Natural killer cell (primary cell): ENCODE data around the gene SRSF2. TPM values are rescaled to one million over a fixed set of nuclear protein-coding genes. Genes with fewer than 3 reads are reported as not detected.
A peak's percentile ranks its signal among the peaks of the same experiment; 100 is the strongest.

ENCODE experiments used
- ATAC-seq, 3 donors: fragments of 150-1000 bp in 2 of 3; fragments of 200-7000 bp in 1 of 3; cut with Tn5 transposase; 1 replicate in 1 of 3; 2 replicates in 2 of 3; pipeline ENCODE4 v1.10.0; 2021; ENCODE audit warnings: mild to moderate bottlenecking in 2 of 3, moderate library complexity in 2 of 3
- DNase-seq, 2 donors: peaks; one replicate each; pipeline versions ENCODE4 v3.0.0 to v3.0.0-alpha.2; 2013 to 2021; ENCODE audit warnings: mixed read lengths in 1 of 2
- H3K27ac ChIP-seq: one replicate; pipeline ENCODE4 v1.5.1; 2013; ENCODE audit warnings: mild to moderate bottlenecking, low read length
- H3K27me3 ChIP-seq: one replicate; pipeline ENCODE4 v1.6.1; 2013; ENCODE audit warnings: low read length; ENCODE audit not compliant: control insufficient read depth, insufficient read depth
- H3K36me3 ChIP-seq: one replicate; pipeline ENCODE4 v1.6.1; 2013; ENCODE audit warnings: low read length; ENCODE audit not compliant: control insufficient read depth, insufficient read depth
- H3K4me1 ChIP-seq: one replicate; pipeline ENCODE4 v1.6.1; 2013; ENCODE audit warnings: low read length; ENCODE audit not compliant: control insufficient read depth, insufficient read depth
- H3K4me3 ChIP-seq: one replicate; pipeline ENCODE4 v1.5.1; 2013; ENCODE audit warnings: low read length
- H3K9me3 ChIP-seq: one replicate; pipeline ENCODE4 v1.6.1; 2013; ENCODE audit warnings: low read length; ENCODE audit not compliant: control insufficient read depth, insufficient read depth
- H3K27ac Mint-ChIP-seq, 2 donors: one replicate each; pipeline ENCODE4 v1.8.0; 2022; ENCODE audit warnings: mild to moderate bottlenecking in 2 of 2, mixed read lengths in 2 of 2, moderate library complexity in 1 of 2
- H3K27me3 Mint-ChIP-seq, 2 donors: one replicate each; pipeline ENCODE4 v1.8.0; 2022; ENCODE audit warnings: low read depth in 2 of 2, mixed read lengths in 2 of 2
- H3K36me3 Mint-ChIP-seq: one replicate; pipeline ENCODE4 v1.8.0; 2022; ENCODE audit warnings: mixed read lengths
- H3K4me1 Mint-ChIP-seq, 2 donors: one replicate each; pipeline ENCODE4 v1.8.0; 2022; ENCODE audit warnings: mixed read lengths in 2 of 2
- H3K4me3 Mint-ChIP-seq: one replicate; pipeline ENCODE4 v1.8.0; 2022; ENCODE audit warnings: mild to moderate bottlenecking, moderate library complexity, mixed read lengths
- H3K9me3 Mint-ChIP-seq, 2 donors: one replicate each; pipeline ENCODE4 v1.8.0; 2022; ENCODE audit warnings: mixed read lengths in 2 of 2
- CTCF ChIP-seq: fragments of 200-600 bp; IDR thresholded peaks from one replicate; pipeline ENCODE4 v1.8.0; 2022; ENCODE audit warnings: antibody characterized with exemption
- WGBS: methylation state at CpG from one replicate; pipeline ENCODE4 v1.1.7; 2013; ENCODE audit warnings: missing lambda C conversion rate; ENCODE audit not compliant: insufficient coverage; 5-methylcytosine and 5-hydroxymethylcytosine counted together
- intact Hi-C: fragments of 100-400 bp; cut with micrococcal nuclease; formaldehyde crosslinking; loops from one replicate; pipeline ENCODE4 v1.14.2; 2022
- total RNA-seq, 4 donors: library from RNA; stranded (reverse); fragments of 120-200 nt in 1 of 4; gene quantifications; one replicate each; pipeline versions ENCODE4 v1.2.3 to v1.2.4, GENCODE V29; 2013 to 2022

Gene SRSF2
- total RNA-seq, 3 donors from 2014 or later (not counting 1 experiment from before 2014, with no cell fraction given): 402 to 548 (median 503) TPM

- Histone ChIP-seq H3K27me3 (no peaks in the 10 kb centered on the region), H3K4me1 (peaks cover 49% of the 10 kb centered on the region), H3K4me3 (peak within 1 kb of the TSS; percentile 94), H3K36me3 (peaks cover 30% of the 10 kb centered on the region), H3K27ac (peak within 1 kb of the TSS; percentile 90), H3K9me3 (no peaks in the 10 kb centered on the region)
- H3K27me3 Mint-ChIP-seq: no peaks in the 10 kb centered on the region
- peak within 1 kb of the TSS; percentile 94 to 100 for H3K27ac Mint-ChIP-seq
- ATAC-seq (peak; percentile 72 to 89 (median 73)), DNase-seq (peak; percentile 91 to 97)
- H3K4me1 Mint-ChIP-seq: peaks cover 26 to 27% of the 10 kb centered on the region in 2 donors
- peak within 1 kb of the TSS; percentile 98 for H3K4me3 Mint-ChIP-seq
- H3K36me3 Mint-ChIP-seq: peaks cover under 1% of the 10 kb centered on the region
- intact Hi-C loops: loop anchor here (1.0 to 5.0 kb wide), 3 partner anchors 8 to 945 kb away; partner anchors contain the start of gene UNK
- WGBS: under 1% methylated on average over 71 of the region's 71 CpGs
- peak; percentile 53 for TF ChIP-seq CTCF
- no peaks in the 10 kb centered on the region for H3K9me3 Mint-ChIP-seq
Measured at GRCh38 chr17:76726776-76727718, 10.1 kb downstream of the SRSF2 start, which contains the start of gene METTL23. METTL23 (plus strand) TSS chr17:76726839; CDS start chr17:76729711, 2,872 bp downstream.

GRCh38 chr17:76726231-76726775, 10.8 kb downstream of the SRSF2 start, which contains the start of gene JMJD6:
JMJD6 (minus strand) TSS chr17:76726606; CDS start chr17:76726475, 131 bp downstream.
- ATAC-seq (peak in 1 of 3 donors; percentile 71), DNase-seq (no peak)
- H3K4me1 ChIP-seq: peaks cover 49% of the 10 kb centered on the region
- no peaks in the 10 kb centered on the region for H3K9me3 ChIP-seq
- peak within 1 kb of the TSS; percentile 98 for H3K4me3 Mint-ChIP-seq
- peak within 1 kb of the TSS; percentile 90 for H3K27ac ChIP-seq
- H3K36me3 Mint-ChIP-seq: peaks cover 8% of the 10 kb centered on the region
- H3K4me1 Mint-ChIP-seq: peaks cover 29 to 33% of the 10 kb centered on the region in 2 donors
- no peaks in the 10 kb centered on the region for H3K27me3 Mint-ChIP-seq
- peaks cover 31% of the 10 kb centered on the region for H3K36me3 ChIP-seq
- H3K4me3 ChIP-seq: peak within 1 kb of the TSS; percentile 94
- no peaks in the 10 kb centered on the region for H3K27me3 ChIP-seq
- no peak for TF ChIP-seq CTCF
- peak within 1 kb of the TSS; percentile 94 to 100 for H3K27ac Mint-ChIP-seq
- intact Hi-C loops: loop anchor here (1.0 to 5.0 kb wide), 2 partner anchors 10 to 944 kb away; partner anchors contain the start of gene UNK
- WGBS: under 1% methylated on average over 60 of the region's 60 CpGs
- H3K9me3 Mint-ChIP-seq: no peaks in the 10 kb centered on the region

- peaks cover 34% of the 10 kb centered on the region for H3K36me3 ChIP-seq
- Mint-ChIP-seq H3K36me3 (peaks cover 14% of the 10 kb centered on the region), H3K27me3 (no peaks in the 10 kb centered on the region)
Measured at GRCh38 chr17:76725580-76726230, 11.4 kb downstream of the SRSF2 start.

More at GRCh38 chr17:76725580-76726230, 11.4 kb downstream of the SRSF2 start:
- peak; percentile 17 to 42 (median 34) for ATAC-seq
- H3K27ac Mint-ChIP-seq: peak overlapping the region; percentile 94 to 100
- 9% methylated on average over 38 of the region's 38 CpGs for WGBS
- no peaks in the 10 kb centered on the region for H3K9me3 Mint-ChIP-seq
- Histone ChIP-seq H3K27me3 (no peaks in the 10 kb centered on the region), H3K4me3 (peak overlapping the region; percentile 94), H3K9me3 (no peaks in the 10 kb centered on the region), H3K27ac (peak overlapping the region; percentile 90), H3K4me1 (peaks cover 49% of the 10 kb centered on the region)
- H3K4me1 Mint-ChIP-seq: peaks cover 33 to 34% of the 10 kb centered on the region in 2 donors
- H3K4me3 Mint-ChIP-seq: peak overlapping the region; percentile 98
- peak; percentile 71 to 83 for DNase-seq
- no peak for TF ChIP-seq CTCF
- intact Hi-C loops: loop anchor here (1.0 to 5.0 kb wide), 2 partner anchors 9 to 943 kb away; partner anchors contain the start of gene UNK
